ENCODE measurements around the gene TMPRSS4. TPM values are rescaled to one million over a fixed set of nuclear protein-coding genes. Genes with fewer than 3 reads are reported as not detected.

The TMPRSS4 gene
- total RNA-seq, 1 experiment from 2014 or later = not detected

DNA sequence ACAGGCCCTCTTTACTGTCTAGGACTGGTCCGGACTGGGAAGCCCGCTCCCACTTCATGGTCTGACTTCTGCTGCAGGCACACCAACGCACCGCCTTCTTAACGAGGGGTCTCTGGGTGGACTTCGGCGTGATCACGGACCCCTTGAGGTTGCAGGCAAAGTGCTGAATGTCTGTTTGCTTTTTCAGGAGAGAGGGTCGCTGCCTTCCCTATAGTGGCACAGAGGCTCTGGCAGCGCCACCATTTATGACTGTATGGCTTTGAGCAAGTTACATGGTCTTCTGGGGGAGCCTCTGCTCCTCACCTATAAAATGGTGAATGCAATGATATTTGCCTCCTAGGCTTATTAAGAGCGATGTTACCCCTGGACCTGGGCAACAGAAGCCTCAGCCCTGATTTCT, 77.1 kb downstream of the TMPRSS4 start:
- in situ Hi-C loops (cut with HindIII; ENCODE audit: low pct_unique_long_range_greater_than_20kb, low sequenced_read_pairs) = no loop called here
- no peak for DNase-seq (ENCODE audit: low read depth, low spot score)

DNA sequence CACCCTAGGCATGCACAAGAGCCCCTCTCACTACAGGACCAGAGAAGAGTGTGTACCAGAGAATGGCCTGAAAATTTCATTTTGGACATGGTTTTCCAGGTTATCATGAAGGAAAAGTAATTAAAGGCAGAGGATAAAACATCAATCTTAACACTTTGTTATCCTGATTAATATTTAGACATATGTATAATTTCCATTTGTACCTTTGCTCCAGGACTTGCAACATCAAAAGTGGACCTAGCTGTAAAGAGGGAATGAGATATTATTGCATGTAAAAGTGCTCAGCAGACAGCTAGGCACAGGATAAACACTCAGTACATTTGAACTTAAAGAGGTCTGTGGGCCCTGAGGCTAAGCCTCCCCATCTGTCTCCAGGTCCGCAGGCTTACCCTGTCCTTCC, 77.8 kb downstream of the TMPRSS4 start:
- DNase-seq (ENCODE audit: low read depth, low spot score) = no peak
- in situ Hi-C loops (cut with HindIII; ENCODE audit: low pct_unique_long_range_greater_than_20kb, low sequenced_read_pairs) = no loop called here

DNA sequence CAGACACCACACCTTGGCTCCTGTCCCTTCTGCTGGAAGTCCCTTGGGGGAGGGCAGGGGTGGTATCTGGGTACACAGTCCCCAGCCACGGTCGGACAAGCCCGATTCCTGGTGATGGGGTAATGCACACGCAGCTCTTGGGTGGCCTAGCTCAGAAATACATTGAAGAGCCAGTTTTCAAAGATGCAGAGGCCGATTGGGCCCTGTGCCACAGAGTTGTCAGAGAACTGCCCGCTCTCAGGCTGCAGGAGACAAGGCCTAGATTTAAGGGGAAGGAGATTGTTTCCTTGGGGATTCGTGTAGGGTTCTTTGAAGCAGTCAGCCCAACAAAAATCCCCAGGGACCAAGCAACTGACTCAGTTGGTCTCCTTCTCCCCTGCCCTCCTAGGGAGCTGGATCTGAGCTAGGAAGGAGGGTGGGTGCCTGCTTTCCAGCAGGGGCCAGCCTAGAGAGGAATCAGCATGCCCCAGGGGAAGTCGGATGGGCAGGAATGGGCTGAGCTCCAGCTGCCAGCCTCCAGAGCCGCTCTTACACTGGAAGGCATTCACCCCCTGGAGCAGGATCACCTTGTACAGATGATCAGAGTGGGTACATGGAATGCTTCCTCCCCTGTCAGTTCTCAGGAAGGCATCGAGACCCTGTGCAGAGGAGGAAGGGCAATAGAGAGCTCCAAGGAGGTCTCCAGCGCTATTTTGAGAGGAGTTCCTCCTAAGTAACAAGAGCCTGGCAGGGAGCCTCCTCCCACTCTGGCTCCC, 79.1 kb downstream of the TMPRSS4 start:
- DNase-seq (ENCODE audit: low read depth, low spot score) = no peak
- in situ Hi-C loops (cut with HindIII; ENCODE audit: low pct_unique_long_range_greater_than_20kb, low sequenced_read_pairs) = no loop called here

DNA sequence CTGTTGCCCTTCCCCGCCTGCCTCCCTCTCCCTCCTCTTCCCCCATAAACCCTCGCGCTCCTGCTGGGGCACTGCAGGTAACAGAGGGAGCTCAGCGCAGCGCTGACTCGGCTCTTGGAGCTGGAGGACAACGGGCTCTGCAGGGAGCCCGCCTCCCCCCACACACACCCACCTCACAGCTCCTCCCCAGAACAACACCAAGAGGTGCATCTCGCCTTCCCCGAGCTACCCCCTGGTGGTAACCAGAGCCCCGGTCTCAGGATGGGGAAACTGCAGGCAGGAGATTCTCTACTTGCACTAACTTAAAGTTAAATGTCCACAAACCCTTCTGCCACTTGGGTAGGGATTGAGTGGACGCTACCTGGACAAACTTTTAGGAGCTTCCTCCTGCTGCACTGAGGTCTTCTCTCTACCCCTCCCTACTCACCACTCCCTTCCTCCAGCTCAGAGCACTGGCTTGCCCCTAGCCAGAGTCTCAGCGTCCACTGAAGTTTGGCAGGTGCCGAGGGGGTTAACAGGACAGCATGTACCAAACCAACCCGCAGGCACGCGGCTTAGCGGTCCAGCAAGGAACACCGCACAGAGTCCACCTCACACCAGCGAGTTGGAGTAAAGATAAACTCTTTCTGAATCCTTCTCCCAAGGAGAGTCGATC, 79.8 kb downstream of the TMPRSS4 start:
- in situ Hi-C loops (cut with HindIII; ENCODE audit: low pct_unique_long_range_greater_than_20kb, low sequenced_read_pairs) = no loop called here
- DNase-seq (ENCODE audit: low read depth, low spot score) = no peak

DNA sequence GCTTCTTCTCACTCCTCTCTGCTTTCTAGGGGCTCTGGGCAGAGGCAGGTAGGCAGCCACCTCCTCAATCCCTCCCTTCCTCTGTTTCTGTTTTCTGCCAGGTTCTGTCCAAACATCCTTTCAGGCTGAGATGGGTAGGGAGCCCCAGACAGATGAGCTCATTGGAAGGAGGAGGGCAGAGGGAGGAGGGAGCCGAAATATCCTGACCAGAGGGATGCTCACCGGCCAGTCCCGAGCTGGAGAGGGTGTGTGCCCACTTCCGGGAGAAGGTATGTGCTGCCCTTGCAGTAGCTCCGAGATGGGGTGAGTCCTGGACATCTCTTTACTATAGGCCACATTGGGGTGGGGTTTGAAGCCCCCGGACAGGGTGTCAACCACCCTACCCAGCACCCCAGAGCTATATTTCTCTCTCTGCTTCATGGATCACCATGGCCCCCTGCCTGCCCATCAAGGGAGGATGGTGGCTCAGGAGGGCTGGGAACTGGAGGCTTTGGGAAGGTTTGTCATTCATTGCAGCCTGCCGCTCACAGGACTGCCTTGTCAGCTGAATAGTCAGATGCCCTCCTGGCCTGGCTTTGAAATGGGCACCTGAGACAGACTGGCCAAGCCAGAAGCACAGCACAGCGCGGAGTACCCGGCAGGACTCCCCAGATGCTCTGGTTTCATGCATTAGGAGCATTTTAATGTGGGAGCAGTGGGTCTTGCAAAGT, 80.5 kb downstream of the TMPRSS4 start:
- DNase-seq (ENCODE audit: low read depth, low spot score) = no peak
- in situ Hi-C loops (cut with HindIII; ENCODE audit: low pct_unique_long_range_greater_than_20kb, low sequenced_read_pairs) = no loop called here

DNA sequence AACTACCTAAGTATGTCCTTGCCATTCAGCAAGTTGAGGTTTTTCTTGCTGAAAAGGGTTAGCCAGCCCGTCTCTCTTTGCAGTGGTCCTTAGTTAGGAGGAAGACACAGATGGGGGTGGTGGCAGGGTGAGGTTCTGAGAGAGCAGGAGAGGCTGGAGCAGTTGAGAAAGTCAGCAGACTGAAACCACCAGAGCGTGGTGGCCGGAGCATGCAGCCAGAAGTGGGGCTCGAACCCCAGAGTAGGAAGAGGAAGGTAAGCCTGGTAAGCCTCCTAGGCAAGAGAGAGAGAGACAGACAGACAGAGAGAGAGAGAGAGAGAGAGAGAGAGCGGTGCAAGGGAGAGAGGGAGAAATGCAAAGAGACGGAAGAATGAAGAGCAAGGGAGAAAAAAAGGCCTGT, 84.9 kb downstream of the TMPRSS4 start:
- in situ Hi-C loops (cut with HindIII; ENCODE audit: low pct_unique_long_range_greater_than_20kb, low sequenced_read_pairs) = no loop called here
- DNase-seq (ENCODE audit: low read depth, low spot score) = no peak

DNA sequence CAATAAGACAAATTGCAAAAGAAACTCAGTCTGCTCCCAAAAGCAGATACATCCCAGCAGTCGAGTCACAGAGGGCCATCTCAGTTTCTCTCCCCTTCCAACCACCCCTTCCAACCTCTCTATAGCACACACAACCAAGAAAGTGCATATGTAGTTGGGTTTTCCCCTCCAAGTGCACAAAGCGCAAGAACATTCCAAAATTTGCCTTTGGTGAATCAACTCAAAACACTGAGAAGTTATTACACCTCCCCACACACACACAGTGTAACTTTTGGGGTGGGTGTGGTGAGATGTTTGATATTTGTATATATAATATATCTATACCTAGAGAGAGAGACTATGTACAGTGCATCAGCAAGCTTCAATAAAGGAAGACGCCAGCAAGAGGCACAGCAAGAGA, 86.0 kb downstream of the TMPRSS4 start:
- in situ Hi-C loops (cut with HindIII; ENCODE audit: low pct_unique_long_range_greater_than_20kb, low sequenced_read_pairs) = no loop called here
- no peak for DNase-seq (ENCODE audit: low read depth, low spot score)

DNA sequence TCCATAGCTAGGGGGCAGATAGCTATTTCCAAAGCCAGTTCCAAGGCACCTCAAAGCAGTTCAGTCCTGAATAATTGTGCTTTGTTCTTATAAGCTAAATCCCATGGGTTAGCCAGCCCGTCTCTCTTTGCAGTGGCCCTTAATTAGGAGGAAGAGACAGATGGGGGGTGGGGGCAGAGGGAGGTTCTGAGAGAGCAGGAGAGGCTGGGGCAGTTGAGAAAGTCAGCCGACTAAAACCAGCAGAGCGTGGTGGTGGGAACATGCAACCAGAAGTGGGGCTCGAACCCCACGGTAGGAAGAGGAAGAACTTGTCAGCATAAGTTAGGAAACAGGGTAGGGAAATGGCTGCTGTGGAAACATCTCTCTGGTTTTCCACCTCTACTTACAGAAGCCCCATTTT, 86.6 kb downstream of the TMPRSS4 start:
- DNase-seq (ENCODE audit: low read depth, low spot score) = no peak
- in situ Hi-C loops (cut with HindIII; ENCODE audit: low pct_unique_long_range_greater_than_20kb, low sequenced_read_pairs) = no loop called here

DNA sequence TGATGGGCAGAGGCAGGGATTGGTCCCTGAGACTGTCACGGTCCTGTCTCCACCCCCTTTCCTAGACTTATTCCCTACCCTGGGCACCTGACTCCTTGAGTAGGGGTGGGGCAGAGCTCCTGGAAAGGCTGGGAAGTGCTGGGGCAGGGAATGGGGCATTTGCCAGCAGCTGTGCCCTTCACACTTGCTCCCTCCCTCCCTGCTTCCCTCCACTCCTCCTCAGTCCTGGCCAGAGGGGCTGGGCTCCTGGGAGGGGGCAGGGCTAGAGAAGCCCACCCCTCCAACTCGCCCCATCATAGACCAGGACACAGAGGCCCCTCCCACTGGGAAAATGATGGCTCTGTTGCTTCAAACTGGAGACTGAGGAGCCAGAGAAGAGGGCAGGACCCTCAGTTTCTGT, 88.0 kb downstream of the TMPRSS4 start:
- in situ Hi-C loops (cut with HindIII; ENCODE audit: low pct_unique_long_range_greater_than_20kb, low sequenced_read_pairs) = no loop called here
- DNase-seq (ENCODE audit: low read depth, low spot score) = no peak

DNA sequence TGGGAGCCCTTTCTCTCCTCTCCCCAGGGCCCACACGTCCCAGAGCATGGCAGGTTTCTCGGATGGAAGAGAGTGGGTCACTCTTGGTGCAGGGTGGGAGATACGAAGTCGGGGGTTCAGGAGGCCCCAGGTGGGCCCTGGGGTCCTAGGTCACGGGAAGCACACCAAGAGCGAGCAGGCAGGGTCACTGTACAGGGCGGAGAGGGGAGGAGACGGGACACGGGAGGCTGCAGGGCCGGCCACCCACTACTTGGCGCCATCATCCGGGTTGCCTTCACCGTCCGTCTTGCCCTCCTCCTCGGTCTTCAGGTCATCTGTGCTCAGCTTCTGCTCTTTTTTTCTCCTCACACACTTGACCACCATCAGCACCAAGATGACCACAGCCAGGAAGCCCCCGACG, 89.8 kb downstream of the TMPRSS4 start:
- no peak for DNase-seq (ENCODE audit: low read depth, low spot score)
- in situ Hi-C loops (cut with HindIII; ENCODE audit: low pct_unique_long_range_greater_than_20kb, low sequenced_read_pairs) = no loop called here

DNA sequence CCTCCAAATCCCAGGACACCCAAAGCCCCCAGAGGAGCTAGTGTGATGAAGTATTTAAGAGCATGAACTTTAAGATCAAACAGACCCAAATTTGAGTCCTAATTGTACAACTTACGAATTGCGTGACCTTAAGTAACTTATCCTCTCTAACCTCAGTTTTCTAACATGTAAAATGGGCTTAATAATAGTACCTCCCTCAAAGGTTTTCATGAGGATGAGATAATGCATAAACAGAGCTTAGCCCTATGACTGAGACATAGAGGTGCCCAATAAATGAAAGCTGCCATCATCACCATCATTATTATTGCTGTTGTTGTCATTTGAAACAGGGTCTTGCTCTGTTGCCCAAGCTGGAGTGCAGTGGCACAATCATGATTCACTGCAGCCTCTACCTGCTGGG, 90.4 kb downstream of the TMPRSS4 start:
- in situ Hi-C loops (cut with HindIII; ENCODE audit: low pct_unique_long_range_greater_than_20kb, low sequenced_read_pairs) = no loop called here
- DNase-seq (ENCODE audit: low read depth, low spot score) = no peak

DNA sequence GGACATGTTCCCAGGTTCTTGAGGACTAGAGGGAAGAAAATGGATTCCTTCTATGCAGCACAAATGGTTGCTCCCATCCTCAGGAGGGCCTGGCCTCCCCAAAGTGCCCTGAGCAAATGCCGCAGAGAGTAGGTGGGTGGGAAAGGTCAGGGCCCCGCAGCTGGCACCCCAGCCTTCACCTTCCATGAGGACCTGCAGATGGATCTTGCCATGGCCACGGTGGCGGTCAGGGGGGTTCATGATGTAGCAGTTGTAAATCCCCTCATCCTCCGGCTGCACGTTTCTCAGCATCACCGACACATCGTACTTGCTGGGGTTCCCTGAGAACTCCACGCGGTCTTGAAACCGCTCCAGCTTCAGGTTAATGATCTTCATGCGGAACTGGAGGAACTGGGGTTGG, 91.0 kb downstream of the TMPRSS4 start:
- in situ Hi-C loops (cut with HindIII; ENCODE audit: low pct_unique_long_range_greater_than_20kb, low sequenced_read_pairs) = no loop called here
- no peak for DNase-seq (ENCODE audit: low read depth, low spot score)

DNA sequence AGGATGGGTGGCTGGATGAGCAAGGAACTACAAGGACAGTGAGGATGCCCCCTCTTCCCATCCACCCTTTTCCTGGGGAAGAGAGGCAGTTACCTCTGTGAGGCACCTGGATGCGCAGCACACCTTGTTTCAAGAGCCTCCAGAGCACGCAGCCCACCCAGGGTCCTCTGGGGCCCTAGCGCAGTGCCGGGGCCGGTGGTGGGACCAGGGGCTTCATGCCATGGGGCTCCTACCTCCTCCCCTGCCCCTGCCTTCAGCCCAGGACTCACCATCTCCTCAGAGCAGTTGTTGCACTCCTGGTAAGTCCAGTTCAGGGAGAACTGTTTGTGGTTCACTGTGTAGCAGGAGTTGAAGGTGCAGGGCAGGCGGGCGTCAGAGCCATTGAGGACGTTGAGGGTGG, 91.4 kb downstream of the TMPRSS4 start:
- DNase-seq (ENCODE audit: low read depth, low spot score) = no peak
- in situ Hi-C loops (cut with HindIII; ENCODE audit: low pct_unique_long_range_greater_than_20kb, low sequenced_read_pairs) = no loop called here

DNA sequence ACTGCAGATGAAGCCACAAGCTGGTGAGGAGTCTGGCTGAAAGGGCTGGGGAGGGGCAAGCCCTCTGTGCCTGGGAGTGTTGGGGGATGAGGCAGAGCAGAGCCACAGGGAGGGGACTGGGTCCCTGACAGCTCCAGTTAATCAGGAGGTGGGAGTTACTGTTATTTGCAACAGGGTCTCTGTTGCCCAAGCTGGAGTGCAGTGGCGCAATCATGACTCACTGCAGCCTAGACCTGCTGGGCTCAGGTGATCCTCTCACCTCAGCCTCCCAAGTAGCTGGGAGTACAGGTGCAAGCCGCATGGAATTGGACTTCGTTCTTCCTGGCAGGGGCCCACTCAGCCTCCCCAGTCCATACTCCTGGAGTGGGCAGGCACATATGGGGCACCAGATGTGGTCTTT, 91.9 kb downstream of the TMPRSS4 start:
- DNase-seq (ENCODE audit: low read depth, low spot score) = no peak

DNA sequence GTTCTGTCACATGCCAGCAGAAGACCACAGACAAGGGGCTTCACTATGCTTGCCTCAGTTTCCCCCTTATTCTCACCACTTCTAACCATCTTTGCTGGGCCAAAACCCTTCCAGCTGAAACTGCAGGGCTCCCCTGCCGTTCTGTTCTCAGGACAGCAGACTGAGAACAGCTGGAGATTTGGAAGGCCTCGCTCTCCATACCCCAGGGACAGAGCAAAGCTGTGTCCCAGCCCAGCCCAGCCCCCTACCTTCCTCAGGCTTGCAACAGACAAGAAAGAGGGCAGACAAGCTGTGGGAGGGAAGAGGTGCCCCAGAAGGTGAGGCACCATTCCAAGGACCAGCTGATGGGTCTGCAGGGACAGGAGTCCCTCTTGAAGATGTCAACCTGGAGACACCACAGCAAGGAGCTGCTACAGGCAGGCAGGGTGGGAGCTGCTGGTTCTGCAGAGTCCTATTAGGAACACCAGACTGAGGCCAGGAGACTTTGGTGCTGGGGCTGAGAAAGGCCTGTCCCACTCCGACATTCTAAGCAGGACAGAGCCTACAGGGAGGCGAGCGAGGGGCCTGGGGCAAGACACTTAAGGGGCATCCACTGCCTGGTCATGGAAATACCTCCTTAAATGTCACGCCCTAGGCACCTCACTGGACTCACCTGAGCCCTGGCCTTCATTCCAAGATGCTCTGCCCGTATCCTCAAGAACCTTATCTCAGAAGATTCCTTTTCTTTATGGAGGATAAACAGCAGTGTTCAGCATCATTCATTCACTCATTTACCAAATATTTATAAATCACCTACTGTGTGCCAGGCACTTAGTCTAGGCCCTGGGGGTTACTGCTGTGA, 92.6 kb downstream of the TMPRSS4 start:
- no peak for DNase-seq (ENCODE audit: low read depth, low spot score)
- in situ Hi-C loops (cut with HindIII; ENCODE audit: low pct_unique_long_range_greater_than_20kb, low sequenced_read_pairs) = no loop called here

More for the DNA sequence above, 91.9 kb downstream of the TMPRSS4 start:
- in situ Hi-C loops (cut with HindIII; ENCODE audit: low pct_unique_long_range_greater_than_20kb, low sequenced_read_pairs) = no loop called here

DNA sequence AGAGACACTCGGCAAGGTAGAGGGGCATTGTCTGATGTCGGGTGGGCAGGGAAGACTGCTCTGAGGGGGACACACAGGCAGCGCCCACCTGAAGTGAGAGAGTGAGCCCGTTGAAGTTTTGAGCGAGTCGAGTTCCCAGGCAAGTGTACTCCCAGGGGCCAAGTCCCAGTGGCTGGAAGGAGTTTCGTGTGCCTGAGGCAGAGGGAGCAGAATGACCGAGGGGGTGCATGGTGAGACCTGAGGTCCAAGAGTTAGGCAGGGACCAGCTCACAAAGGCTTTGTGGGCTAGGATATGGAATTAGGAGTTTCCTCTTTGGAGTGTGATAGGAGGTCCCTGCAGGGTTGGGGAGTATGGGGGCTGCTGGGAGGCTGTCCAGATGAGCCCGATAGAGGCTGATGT, 93.4 kb downstream of the TMPRSS4 start:
- no peak for DNase-seq (ENCODE audit: low read depth, low spot score)
- in situ Hi-C loops (cut with HindIII; ENCODE audit: low pct_unique_long_range_greater_than_20kb, low sequenced_read_pairs) = no loop called here

DNA sequence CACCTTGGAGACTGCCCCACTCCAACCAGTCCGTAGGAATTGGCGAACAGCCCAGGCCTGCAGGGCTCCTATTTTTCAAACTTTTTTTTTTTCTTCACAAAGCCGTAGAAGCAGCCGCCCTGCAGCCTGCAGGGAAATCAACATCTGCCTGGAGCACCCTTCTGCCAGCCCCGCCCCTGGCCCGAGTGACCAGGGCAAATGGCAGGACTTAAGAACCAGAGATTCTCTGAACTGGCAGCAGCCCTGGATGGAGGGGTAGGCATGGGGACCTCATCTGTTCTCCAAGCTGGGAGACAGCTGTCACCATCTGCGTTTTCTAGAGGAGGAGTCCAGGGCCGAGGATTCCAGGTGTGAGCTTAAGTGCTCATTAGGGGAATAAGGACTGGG, 94.0 kb downstream of the TMPRSS4 start:
- DNase-seq (ENCODE audit: low read depth, low spot score) = no peak
- in situ Hi-C loops (cut with HindIII; ENCODE audit: low pct_unique_long_range_greater_than_20kb, low sequenced_read_pairs) = no loop called here
